Activated CD8-positive, alpha-beta memory T cell treated with anti-CD3 and anti-CD28 coated beads, Interleukin-2, amount 50 U/mL, for 1 hour (primary cell): ENCODE data around the gene PEAK1.
A peak's percentile ranks its signal among the peaks of the same experiment; 100 is the strongest.
"Not testable (repeated sequence)": the region's sequence is repeated elsewhere in the genome, so short reads cannot be mapped to it uniquely, and the experiment has no call there.

Experiments
- DNase-seq: peaks from one replicate; pipeline ENCODE4 v3.0.0-alpha.2; 2020; ENCODE audit errors: extremely low read depth

The PEAK1 gene

DNA sequence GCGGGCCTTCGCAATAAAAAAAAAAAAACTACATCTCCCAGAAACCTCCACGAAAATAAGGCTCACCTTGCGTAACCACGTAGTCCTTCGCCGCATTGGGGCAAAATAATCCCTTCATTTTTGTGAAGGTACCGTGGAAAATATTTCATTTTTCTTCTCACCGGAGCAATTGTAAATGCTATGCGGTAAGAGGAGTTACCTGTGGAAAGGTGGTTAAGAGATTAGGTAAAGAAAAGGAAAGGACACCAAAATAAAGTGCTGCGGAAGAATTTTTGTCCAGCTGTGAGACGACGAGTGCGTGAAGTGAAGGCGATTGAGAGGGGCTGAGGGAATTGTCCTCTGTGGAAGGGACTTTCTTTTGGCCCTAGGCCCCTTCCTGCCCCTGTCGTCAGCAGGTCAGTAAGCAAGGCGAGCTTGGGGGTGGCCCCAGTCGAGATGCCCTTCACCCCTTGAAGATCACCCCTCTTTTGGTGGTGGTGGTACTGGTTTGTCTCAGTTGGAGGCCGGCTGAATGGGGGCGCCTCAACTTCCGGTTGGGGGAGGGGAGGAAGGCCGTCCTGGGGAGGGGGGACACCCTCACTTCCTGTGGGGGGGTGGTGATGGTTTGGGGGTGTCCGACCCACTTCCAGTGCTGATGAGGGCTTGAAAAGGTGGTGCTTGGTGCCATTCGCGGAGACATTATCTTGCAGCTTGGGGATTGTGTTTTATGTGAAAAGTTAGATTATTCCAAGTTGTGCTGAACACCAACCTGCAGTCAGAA lies 886 bp upstream of the PEAK1 start, which contains the start of gene HMG20A:
TSS of gene HMG20A (plus strand) at position 279 of the 760 bp plus-strand sequence. CDS start 37,520 bp downstream, outside the sequence.
- peak; percentile 24 for DNase-seq

DNA sequence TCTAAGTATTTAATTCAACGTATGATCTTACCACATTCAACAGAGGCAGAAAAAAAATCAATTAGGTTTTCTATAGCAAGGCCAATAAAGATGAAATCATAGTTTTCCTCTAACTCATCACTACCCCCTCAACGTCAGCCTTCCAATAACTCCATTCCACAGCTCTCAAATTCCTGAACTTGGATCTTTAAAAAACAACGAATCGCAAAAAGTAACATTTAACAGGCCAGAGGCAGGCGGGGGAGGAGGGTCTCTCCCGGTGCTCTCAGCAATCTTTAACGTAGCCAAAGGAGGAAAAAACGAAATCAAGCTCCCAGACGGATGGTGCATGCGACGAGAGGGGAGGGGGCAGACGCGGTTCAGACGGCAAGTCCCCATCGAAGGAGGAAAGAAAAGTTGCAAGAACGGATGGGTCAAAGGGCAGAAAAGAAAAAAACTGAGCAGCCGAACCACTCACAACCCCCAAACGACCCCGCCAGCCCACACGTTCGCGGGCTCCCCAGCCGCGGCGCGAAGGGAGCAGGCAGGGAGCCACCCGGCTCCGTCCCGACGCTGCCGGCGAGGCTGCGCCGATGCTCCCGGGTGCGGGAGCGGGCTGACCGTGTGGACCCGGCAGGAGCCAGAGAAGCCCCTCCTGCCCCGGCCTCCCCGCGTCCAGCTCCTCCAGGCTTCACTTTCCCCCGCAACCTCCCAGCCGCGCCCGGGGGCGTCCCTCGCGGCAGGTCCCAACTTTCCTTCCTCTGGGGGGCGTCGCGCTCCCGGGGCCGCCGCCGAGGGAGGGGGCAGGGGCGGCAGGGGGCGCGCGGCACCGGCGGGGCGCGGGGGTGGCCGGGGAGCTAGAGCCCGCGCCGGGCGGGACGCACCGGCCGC lies 703 bp downstream of the PEAK1 start:
- no peak for DNase-seq

DNA sequence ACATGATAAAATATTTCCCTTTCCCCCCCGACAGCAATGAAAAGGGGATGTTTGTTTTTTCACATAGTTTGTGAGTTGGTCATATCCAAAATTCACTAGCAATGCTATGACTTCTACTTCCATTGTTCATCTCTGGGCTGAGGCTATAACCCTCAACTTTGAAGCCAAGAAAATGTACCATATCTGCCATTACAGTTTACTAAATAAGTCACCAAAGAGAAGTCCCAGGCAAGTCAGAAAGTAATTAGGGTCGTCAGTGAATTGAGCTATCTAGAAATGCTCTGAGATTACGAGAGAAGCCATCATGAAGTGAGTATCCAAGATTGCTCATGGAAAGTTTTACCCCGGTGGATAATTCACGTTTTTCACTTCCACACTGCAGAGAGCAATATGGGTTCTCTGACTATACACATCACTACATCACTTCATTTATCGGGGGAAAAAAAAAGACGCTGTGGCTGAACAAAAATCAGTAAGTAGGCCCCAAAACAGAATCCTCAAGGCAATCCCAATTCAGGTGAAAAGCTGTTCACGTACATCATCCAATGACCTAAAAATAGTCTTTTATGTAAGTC lies 1.4 kb downstream of the PEAK1 start:
- no peak for DNase-seq

DNA sequence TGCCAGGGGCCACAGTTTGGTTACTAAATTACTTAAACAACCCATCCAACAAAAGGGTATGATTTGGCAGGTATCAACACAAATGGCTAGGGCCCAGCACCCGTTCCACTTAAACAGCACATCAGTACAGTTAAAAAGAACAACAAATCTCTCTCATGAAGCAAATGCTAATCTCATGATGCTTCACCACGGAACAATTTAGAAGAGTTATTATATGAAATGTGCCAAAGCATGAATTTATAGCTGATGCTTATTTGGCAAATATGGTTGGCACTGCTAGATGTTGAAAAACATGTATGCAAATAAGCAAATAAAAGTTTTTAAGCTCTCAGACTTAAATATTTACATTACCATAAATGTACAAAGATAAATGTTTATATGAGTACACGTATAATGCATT lies 2.3 kb downstream of the PEAK1 start:
- DNase-seq: no peak

DNA sequence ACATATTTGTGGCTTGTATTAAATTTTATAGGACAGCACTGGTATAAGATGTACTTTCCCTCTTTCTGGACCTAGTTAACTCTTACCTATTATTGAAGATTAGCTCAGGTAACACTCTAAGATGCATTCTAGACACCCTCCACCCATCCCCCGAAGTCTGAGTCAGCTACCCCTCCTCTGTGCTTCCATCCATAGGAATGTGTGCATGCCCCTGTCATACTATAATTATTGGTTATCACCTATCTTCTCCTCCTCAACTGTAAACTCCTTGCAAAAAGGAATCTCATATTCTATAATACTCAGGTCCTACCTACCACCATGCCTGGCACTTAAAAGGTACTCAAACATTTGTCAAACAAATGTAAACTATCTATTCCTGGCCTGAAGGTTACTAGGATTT lies 3.0 kb downstream of the PEAK1 start:
- DNase-seq: no peak

DNA sequence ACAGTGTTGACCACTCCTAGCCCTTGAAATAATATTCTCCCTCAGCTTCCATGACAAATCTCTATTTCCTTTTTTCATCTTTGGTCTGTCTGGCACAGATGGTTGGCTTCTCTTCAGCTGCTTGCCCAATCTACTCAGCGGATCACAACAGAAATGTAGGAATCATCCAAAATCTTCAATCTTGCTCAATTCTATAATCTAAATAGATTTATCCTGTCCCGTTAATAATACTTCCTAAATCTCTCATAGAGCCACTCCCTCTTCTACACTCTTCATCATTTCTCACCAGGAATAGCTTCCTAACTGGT lies 3.8 kb downstream of the PEAK1 start:
- DNase-seq: no peak

DNA sequence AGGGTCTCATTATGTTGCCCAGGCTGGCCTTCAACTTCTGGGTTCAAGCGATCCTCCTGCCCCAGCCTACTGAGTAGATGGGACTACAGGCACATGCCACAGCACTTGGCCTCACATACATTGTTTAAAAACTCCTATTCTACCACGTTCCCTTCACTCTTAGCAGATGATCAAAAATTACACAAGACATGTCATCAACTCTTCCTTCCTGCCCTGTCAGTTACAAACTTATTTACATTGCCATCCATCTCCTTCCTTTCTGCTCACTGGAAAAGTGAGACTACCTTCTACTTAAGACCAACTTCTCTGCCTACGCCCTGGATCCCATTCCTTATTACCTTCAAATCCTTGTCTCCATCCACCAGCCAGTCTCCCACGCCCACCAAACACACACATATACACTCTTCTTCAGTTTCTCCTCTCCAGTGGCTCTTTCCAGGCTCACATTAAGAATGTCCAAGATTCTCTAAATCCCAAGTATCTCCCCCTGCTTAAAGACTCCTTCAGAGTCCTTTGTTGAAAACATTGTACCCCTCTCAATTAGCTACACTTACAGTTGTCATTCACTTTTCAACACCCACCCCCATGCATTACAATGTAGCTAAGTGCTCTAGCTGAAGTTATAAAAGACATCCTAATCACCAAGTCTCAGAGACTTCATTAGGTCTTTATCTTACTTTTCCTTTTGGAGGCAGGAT lies 4.3 kb downstream of the PEAK1 start:
- DNase-seq: no peak

DNA sequence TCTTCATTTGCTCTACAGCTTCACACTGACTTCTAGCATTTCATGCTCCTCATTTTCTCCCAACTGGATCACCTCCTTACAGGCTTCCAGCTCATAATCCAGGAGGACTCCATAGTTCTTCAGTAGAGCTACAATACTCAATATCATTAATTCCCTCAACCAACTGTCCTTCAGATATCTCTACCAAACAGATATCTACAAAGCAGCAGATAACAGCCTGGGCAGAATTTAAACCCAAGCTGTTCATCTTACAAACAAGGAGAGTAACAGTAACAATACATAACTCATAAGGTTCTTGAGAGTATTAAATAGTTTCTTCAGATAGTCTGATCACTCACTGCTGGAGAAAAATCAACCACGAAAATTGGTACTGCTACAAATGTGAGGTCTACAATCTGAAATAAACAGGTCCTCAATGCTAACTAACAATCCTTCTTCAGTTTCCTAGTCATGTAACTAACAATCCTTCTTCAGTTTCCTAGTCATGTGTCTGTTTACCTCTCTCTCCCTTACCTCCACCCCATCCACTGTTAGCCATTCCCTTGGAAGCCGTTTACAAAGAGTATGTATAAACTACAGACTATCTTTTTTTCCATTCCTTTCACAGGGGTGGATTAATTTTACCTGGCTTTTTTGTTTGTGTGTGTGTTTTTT lies 5.0 kb downstream of the PEAK1 start:
- no peak for DNase-seq

DNA sequence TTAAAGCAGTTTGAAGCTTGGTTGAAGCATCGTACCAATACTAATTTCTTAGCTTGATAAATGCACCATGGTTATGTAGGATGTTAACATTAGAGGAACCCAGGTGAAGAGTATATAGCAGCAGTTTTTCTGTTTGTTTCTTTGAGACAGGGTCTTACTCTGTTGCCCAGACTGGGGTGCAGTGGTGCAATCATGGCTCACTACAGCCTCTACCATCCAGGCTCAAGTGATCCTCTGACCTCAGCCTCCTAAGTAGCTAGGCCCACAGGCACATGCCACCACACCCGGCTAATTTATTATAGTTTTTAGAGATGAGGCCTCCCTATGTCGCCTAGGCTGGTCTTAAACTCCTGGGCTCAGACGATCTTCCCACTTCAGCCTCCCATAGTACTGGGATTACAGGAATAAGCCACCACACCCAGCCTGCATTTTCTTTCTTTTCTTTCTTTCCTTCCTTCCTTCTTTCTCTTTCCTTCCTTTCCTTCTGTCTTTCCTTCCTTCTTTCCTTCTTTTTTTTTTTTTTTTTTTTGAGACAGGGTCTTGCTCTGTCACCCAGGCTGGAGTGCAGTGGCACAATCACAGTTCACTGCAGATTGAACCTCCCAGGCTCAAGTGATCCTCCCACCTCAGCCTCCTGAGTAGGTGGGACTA lies 6.1 kb downstream of the PEAK1 start:
- no peak for DNase-seq

DNA sequence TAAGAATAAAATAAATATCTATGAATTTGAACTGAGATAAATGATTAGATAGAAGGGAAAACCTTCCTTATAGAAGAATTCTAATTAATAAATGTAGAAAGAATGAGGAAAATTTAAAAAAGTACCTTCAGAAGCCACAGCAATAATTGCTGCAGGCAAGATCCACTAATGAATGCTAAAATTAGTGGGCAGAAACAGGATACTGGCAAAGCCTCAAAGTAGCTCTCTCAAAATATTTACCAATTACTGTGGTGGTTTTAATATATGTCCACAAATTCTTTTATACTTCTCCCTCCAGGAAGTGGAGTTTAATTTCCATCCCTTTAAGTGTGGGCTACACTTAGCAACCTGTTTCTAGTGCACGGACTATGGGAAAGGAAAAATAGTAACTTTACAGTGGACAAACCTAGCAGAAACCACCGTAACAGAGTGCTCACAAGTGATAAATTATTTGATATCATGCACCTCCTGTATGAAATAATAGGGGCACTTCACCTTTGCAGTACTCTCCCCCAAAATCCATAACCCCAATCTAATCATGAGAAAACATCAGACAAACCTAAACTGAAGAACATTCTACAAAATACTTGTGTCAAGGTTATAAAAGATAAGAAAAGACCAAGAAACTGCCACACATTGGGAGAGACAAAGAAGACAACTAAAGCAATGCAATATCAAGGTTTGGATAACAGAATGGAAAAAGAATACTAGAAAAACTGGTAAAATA lies 6.8 kb downstream of the PEAK1 start:
- DNase-seq: no peak

DNA sequence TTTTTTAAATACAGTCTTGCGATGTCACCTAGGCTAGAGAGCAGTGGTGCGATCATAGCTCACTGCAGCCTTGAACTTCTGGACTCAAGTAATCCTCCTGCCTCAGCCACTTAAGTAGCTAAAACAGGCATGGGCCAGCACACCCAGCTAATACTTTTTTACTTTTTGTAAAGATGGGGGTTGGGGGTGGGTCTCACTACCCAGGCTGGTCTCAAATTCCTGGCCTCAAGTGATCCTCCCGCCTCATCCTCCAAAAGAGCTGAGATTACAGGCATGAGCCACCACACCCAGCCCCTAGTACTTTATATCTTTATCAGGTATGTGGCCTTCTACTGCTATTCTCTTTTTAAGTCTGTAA lies 8.3 kb downstream of the PEAK1 start:
- no peak for DNase-seq

DNA sequence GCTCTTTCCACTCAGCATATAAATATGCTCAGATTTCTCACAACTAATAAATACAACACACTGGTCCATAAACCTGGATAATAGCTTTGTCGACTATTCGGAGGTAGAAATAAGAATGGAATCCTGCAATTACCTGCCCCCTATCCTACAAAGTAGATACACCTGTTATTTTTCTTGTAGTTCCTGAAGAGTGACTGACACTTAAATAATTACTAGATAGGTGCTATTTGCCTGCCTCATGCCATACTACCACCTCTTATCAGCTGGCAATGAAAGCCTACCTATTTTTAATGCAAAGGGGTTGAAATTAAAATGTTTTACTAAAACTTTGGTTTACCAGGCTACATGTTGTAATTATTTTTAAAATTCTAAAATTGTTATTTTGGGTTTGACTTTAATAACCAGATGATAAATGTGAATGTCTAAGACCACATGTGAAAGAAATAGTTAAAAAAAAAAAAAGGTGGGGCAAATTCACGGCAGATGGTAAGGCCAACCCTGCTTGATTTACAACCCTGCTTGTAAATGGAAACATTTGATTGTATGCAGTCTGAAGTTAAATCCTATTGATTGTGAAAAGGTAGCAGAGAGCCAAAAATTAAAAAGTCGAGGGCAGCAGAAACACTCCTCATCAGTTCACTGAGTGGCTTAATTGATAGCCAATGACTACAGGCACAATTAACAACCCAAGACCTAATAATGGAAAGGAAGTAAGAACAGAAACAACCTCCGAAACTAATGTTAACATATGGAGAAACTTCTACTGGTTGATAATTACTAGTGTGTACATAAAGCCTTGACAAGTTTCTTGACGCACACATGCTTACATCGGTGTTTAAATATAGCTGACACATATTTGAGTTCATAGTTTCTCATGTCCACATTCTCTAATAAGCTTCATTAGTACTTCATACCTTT lies 8.9 kb downstream of the PEAK1 start:
- no peak for DNase-seq

DNA sequence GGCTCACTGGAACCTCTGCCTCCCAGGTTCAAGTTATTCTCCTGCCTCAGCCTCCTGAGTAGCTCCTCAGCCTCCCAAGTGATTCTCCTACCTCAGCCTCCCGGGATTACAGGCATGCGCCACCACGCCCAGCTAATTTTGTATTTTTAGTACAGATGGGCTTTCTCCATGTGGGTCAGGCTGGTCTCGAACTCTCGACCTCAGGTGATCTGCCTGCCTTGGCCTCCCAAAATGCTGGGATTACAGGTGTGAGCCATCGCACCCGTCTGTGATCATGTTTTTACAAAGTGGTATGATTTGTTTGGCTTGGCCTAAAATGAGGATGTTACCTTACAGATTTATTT lies 9.8 kb downstream of the PEAK1 start:
- DNase-seq: not testable (repeated sequence)

DNA sequence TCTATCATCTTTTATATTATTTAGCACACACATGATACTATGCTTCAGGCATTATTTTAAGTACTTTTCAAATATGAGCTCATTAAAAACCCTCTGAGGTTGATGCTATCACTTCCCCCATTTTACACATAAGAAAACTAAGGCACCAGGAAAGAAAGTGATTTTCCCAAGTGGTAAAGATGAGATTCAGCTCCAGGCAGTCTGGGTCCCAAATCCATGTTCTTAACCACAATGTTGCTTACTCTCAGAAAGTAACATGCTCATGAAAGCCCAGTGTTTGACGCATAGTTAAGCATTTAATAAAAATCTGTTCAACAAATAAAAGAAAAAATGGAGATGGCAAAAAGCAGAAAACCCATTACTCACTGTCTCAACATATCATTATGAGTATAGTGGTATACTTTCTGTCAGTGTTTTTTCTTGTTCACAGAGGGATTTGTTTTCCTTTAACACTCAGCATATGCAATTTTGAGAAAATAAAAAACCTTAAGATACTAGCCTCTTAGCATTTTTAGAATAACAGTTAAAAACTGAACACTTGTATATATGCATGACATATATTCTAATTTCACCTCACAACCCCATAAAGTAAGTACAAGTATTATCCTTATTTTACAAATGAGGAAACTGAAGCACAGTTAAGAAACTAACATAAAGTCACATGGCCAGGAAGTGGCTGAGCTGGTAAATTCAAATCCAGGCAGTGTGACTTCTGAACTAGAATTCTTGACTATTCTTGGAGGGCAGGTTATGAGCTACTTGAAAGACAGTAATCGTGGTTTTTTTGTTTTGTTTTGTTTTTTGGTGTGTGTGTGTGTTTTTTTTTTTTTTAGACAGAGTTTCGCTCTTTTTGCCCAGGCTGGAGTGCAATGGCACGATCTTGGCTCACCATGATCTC lies 10.4 kb downstream of the PEAK1 start:
- DNase-seq: no peak

DNA sequence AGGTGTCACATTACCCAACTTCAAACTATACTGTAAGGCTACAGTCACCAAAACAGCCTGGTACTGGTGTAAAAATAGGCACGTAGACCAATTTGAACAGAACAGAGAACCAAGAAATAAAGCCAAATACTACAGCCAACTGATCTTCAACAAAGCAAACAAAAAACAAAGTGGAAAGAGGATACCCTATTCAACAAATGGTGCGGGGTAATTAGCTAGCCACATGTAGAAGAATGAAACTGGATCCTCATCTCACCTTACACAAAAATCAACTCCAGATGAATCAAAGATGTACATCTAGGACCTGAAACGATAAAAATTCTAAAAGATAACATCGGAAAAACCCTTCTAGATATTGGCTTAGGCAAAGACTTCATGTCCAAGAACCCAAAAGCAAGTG lies 13.1 kb downstream of the PEAK1 start:
- no peak for DNase-seq

DNA sequence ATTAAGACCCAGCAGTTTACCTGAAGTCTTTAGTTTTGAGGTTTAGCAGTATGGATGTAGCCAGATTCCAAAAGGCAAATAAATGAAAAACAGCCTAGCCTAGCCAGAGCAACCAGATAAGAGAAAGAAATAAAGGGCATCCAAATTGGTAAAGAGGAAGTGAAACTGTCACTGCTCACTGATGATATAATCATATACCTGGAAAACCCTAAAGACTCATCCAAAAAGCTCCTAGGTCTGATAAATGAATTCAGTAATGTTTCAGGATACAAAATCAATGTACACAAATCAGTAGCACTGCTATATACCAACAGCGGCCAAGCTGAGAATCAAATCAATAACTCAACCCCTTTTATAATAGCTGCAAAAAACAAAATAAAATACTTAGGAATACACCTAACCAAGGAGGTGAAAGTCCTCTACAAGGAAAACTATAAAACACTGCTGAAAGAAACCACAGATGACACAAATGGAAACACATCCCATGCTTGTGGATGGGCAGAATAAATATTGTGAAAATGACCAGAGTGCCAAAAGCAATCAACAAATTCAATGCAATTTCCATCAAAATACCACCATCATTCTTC lies 13.6 kb downstream of the PEAK1 start:
- not testable (repeated sequence) for DNase-seq

DNA sequence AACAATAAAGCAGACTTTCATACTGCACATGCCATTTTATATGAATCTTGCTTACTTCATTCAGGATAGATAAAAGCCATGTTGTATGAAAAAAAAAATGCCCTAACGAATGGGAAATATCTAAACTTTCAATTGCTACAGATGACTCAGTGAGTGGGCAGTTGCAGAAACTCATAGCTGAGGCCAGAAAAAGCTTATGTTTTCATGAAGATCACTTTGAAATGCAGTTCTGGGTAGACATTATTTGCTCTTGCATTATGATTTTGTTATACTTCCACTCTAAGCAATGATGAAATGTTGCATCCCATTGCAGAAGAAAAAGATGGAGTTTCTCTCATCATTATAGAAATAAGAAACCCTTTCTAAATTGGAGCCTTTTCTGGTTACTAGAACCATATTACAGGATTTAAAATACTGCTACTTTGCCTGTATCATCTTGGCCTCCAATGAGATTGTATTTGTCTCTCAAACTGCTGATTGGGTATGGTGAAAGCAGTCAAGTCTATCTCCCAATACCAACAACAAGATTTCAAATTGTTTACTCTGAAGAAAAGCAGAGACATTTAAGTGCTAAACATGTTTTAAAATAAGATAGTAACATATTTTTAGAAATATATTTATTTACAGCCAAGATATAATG lies 17.0 kb downstream of the PEAK1 start:
- no peak for DNase-seq

DNA sequence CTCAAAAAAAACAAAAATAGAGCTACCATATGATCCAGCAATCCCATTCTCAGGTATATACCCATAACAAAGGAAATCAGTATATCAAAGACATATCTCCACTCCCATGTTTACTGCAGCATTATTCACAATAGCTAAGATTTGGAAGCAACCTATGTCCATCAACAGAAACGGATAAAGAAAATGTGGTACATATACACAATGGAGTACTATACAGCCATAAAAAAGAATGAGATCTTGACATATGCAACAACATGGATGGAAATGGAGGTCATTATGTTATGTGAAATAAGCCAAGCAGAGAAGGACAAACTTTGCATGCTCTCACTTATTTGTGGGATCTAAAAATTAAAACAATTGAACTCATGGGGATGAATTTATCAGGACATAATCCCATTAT lies 19.6 kb downstream of the PEAK1 start:
- DNase-seq: no peak
